GM12878 (cell line): ENCODE data around the gene SGTA.

Experiments used
- ATF7 ChIP-seq: fragments of 450-650 bp; IDR thresholded peaks from 2 replicates; pipeline ENCODE4 v1.6.1; 2016; ENCODE audit warnings: low read depth, mild to moderate bottlenecking
- EGR1 ChIP-seq, 2 experiments: IDR thresholded peaks; 1 replicate in 1 of 2; 2 replicates in 1 of 2; pipeline ENCODE4 v1.6.1; 2011 to 2012; ENCODE audit warnings: low read depth in 2 of 2, low read length in 2 of 2, borderline replicate concordance in 1 of 2, mild to moderate bottlenecking in 1 of 2, moderate library complexity in 1 of 2
- POLR2A ChIP-seq: IDR thresholded peaks from 2 replicates; pipeline ENCODE4 v1.6.1; 2011; ENCODE audit warnings: low read depth, mild to moderate bottlenecking, low read length
- RCOR1 ChIP-seq: conservative IDR thresholded peaks from 2 replicates; pipeline ENCODE4 v1.6.1; 2012; ENCODE audit warnings: low read depth, low read length, improper control_type of control experiment
- RELA ChIP-seq: fragments of 450-650 bp; IDR thresholded peaks from 2 replicates; pipeline ENCODE4 v1.8.0; 2014; ENCODE audit warnings: borderline replicate concordance; ENCODE audit not compliant: partially characterized antibody
- TF ChIP-seq, protein P1 (sequence below), 3 experiments: IDR thresholded peaks in 2 of 3; conservative IDR thresholded peaks in 1 of 3; 2 replicates each; pipeline ENCODE4 v1.5.1; 2011; ENCODE audit warnings: low read depth in 3 of 3, low read length in 3 of 3, mild to moderate bottlenecking in 3 of 3, control low read depth in 2 of 3, moderate library complexity in 2 of 3, inconsistent platforms in 1 of 3, mixed read lengths in 1 of 3; ENCODE audit not compliant: control insufficient read depth in 2 of 3, insufficient read depth in 1 of 3; ENCODE audit errors: extremely low read depth in 1 of 3

DNA sequence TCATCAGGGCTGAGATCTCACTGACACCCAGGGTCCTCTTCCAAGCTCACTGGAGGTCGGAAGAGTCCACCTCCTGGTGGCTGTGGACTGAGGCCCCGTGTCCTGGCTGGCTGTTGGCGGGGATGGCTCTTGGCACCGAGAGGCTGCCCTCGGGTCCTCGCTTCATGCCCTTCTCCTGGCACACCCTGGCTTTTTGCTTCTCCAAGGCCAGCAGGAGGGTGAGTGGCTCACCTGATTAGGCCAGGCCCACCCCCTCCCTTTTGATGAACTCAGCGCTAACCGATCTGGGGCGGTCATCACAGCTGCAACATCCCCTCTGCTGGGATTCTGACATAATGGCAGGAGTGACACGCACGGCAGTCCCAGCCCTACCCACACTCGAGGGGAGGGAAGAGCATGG is 47.7 kb downstream of the SGTA start:
- TF ChIP-seq, protein P1, sequence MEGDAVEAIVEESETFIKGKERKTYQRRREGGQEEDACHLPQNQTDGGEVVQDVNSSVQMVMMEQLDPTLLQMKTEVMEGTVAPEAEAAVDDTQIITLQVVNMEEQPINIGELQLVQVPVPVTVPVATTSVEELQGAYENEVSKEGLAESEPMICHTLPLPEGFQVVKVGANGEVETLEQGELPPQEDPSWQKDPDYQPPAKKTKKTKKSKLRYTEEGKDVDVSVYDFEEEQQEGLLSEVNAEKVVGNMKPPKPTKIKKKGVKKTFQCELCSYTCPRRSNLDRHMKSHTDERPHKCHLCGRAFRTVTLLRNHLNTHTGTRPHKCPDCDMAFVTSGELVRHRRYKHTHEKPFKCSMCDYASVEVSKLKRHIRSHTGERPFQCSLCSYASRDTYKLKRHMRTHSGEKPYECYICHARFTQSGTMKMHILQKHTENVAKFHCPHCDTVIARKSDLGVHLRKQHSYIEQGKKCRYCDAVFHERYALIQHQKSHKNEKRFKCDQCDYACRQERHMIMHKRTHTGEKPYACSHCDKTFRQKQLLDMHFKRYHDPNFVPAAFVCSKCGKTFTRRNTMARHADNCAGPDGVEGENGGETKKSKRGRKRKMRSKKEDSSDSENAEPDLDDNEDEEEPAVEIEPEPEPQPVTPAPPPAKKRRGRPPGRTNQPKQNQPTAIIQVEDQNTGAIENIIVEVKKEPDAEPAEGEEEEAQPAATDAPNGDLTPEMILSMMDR (IDR thresholded peaks at IDR 0.05 in 2 of 3, conservative IDR thresholded peaks at IDR 0.05 in 1 of 3; ENCODE audit: control insufficient read depth in 2 of 3, extremely low read depth in 1 of 3, insufficient read depth in 1 of 3, low read depth in 3 of 3, low read length in 3 of 3): no peak
- TF ChIP-seq RELA (no peak), POLR2A (no peak), ATF7 (no peak), RCOR1 (no peak), EGR1 (IDR thresholded peaks at IDR 0.05; ENCODE audit: borderline replicate concordance in 1 of 2, low read depth in 2 of 2, low read length in 2 of 2) (no peak)
